ENCODE measurements around the gene VCAN. TPM values are rescaled to one million over a fixed set of nuclear protein-coding genes. Genes with fewer than 3 reads are reported as not detected.

VCAN gene
- total RNA-seq, 4 donors from 2014 or later: 10.5 to 40.4 (median 16.6) TPM

- H3K27me3 ChIP-seq: no peaks in the 10 kb centered on the region
- no peaks in the 10 kb centered on the region for H3K4me1 ChIP-seq
- no peaks in the 10 kb centered on the region for H3K9me3 ChIP-seq
- no peak overlapping the region for H3K4me3 ChIP-seq
- no peak for TF ChIP-seq POLR2A (IDR thresholded peaks at IDR 0.05)
- TF ChIP-seq, protein P1, sequence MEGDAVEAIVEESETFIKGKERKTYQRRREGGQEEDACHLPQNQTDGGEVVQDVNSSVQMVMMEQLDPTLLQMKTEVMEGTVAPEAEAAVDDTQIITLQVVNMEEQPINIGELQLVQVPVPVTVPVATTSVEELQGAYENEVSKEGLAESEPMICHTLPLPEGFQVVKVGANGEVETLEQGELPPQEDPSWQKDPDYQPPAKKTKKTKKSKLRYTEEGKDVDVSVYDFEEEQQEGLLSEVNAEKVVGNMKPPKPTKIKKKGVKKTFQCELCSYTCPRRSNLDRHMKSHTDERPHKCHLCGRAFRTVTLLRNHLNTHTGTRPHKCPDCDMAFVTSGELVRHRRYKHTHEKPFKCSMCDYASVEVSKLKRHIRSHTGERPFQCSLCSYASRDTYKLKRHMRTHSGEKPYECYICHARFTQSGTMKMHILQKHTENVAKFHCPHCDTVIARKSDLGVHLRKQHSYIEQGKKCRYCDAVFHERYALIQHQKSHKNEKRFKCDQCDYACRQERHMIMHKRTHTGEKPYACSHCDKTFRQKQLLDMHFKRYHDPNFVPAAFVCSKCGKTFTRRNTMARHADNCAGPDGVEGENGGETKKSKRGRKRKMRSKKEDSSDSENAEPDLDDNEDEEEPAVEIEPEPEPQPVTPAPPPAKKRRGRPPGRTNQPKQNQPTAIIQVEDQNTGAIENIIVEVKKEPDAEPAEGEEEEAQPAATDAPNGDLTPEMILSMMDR (IDR thresholded peaks at IDR 0.05): no peak
- DNase-seq: no peak
- H3K27ac ChIP-seq: no peak overlapping the region
- no peaks in the 10 kb centered on the region for H3K36me3 ChIP-seq
Measured at GRCh38 chr5:83492331-83492730, 20.8 kb downstream of the VCAN start.

GRCh38 chr5:83493644-83494043 lies 22.1 kb downstream of the VCAN start:
- Histone ChIP-seq H3K9me3 (no peaks in the 10 kb centered on the region), H3K4me3 (no peak overlapping the region), H3K27me3 (no peaks in the 10 kb centered on the region), H3K36me3 (no peaks in the 10 kb centered on the region), H3K4me1 (no peaks in the 10 kb centered on the region), H3K27ac (no peak overlapping the region)
- DNase-seq: no peak
- no peak for TF ChIP-seq POLR2A (IDR thresholded peaks at IDR 0.05)
- TF ChIP-seq, protein P1 (IDR thresholded peaks at IDR 0.05): no peak

DNA sequence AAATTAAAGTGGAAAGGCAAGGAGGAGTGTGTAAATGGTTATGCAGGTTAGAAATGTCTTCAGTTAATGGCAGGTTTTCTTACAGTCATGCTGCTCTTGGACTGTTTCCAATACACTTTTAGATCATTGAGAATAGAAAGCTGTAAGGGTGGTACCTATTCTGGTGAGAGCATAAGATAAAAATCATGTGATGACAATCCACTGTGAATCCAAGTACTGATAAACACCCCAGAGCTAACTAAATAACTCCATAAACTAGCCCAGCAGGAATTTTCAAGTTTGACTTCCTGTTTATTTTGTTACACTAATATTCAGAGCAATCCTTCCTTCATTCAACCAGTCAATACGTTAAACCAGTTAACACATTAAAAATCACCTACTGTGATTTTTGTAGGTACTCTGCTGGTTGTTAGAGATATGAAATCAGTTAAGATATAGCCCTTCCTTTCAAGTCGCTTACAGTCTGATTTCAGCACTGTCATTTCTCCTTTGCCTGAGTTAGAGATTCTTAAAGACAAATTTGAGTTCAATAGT lies 22.6 kb downstream of the VCAN start:
- Histone ChIP-seq H3K4me1 (no peaks in the 10 kb centered on the region), H3K4me3 (no peak overlapping the region), H3K27ac (no peak overlapping the region), H3K27me3 (no peaks in the 10 kb centered on the region), H3K36me3 (no peaks in the 10 kb centered on the region), H3K9me3 (no peaks in the 10 kb centered on the region)
- no peak for TF ChIP-seq POLR2A (IDR thresholded peaks at IDR 0.05)
- TF ChIP-seq, protein P1 (IDR thresholded peaks at IDR 0.05): no peak
- no peak for DNase-seq

GRCh38 chr5:83494666-83495065 lies 23.1 kb downstream of the VCAN start:
- H3K9me3 ChIP-seq: no peaks in the 10 kb centered on the region
- H3K4me3 ChIP-seq: no peak overlapping the region
- no peaks in the 10 kb centered on the region for H3K4me1 ChIP-seq
- H3K36me3 ChIP-seq: no peaks in the 10 kb centered on the region
- no peak overlapping the region for H3K27ac ChIP-seq
- no peaks in the 10 kb centered on the region for H3K27me3 ChIP-seq
- no peak for DNase-seq
- TF ChIP-seq, protein P1 (IDR thresholded peaks at IDR 0.05): no peak
- TF ChIP-seq POLR2A (IDR thresholded peaks at IDR 0.05): no peak

DNA sequence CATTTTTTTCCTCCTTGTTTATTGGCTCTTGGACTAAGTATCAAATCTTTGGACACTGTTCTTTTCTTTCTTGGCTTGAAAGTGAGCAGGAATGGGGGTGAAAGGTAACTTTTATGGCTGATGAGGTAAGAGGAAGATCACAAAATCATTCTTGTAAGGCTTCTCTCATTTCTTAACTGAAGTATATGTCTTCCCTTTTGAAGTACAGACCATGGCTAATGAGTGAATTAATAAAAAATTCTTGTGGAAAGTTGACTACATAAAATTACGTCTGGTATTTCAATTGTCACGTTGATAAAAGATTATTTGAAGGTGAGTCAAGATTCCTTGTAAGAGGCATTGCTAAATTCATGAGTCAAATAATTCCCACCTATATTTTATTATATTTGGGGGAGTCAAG lies 25.1 kb downstream of the VCAN start:
- H3K4me3 ChIP-seq: no peak overlapping the region
- H3K4me1 ChIP-seq: no peaks in the 10 kb centered on the region
- no peaks in the 10 kb centered on the region for H3K36me3 ChIP-seq
- H3K9me3 ChIP-seq: no peaks in the 10 kb centered on the region
- H3K27me3 ChIP-seq: no peaks in the 10 kb centered on the region
- DNase-seq: no peak
- H3K27ac ChIP-seq: no peak overlapping the region
- TF ChIP-seq POLR2A (IDR thresholded peaks at IDR 0.05): no peak
- TF ChIP-seq, protein P1 (IDR thresholded peaks at IDR 0.05): no peak

- Histone ChIP-seq H3K27me3 (no peaks in the 10 kb centered on the region), H3K4me3 (no peak overlapping the region), H3K9me3 (no peaks in the 10 kb centered on the region), H3K4me1 (no peaks in the 10 kb centered on the region), H3K36me3 (no peaks in the 10 kb centered on the region), H3K27ac (no peak overlapping the region)
- TF ChIP-seq, protein P1 (IDR thresholded peaks at IDR 0.05): no peak
- no peak for DNase-seq
Measured at GRCh38 chr5:83498585-83498984, 27.0 kb downstream of the VCAN start.

Data from Peyer's patch (tissue), 4 donors.